ENCODE results near the gene HOXB6.
A peak's percentile ranks its signal among the peaks of the same experiment; 100 is the strongest.

The HOXB6 gene

GRCh38 chr17:48621410-48622392 is 16.9 kb upstream of the HOXB6 start:
- DNase-seq (ENCODE audit: low spot score) = no peak

DNA sequence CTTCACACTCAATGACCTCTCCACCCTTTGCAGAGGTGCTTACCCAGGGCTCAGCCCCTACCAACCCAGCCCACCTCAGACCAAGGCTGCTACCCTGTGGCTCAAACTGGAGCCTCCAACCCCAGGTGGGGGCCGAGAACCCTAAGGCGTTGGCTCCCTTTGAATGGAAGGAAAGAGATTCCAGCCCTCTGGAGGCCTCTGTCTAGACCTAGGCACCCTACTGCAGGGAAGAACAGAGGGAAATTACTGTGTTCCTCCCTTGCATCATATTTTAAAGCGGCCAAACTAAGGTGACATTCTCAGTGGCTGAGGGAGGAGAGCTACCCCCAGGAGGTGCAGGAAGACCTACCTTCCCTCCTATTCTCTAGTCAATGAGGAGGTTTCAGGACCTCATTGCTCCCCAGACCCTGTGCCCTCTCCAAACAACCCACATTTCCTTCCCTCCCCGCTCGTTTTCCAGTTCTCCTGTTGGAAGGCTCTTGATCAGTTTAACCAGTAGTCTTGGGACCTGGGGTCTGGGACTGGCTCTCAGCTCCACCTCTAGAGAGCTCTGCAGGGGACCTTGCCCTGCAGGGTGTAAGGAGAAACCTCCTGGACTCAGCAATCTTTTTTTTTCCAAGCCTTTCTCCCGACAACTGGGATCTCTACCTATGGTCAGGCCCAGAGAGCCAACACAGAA is 15.8 kb upstream of the HOXB6 start:
- DNase-seq (ENCODE audit: low spot score) = no peak

- no peak for DNase-seq (ENCODE audit: low spot score)
Observed at GRCh38 chr17:48619826-48620449, 15.2 kb upstream of the HOXB6 start.

GRCh38 chr17:48618256-48618896 is 13.6 kb upstream of the HOXB6 start:
- peak; percentile 88 for DNase-seq (ENCODE audit: low spot score)

DNA sequence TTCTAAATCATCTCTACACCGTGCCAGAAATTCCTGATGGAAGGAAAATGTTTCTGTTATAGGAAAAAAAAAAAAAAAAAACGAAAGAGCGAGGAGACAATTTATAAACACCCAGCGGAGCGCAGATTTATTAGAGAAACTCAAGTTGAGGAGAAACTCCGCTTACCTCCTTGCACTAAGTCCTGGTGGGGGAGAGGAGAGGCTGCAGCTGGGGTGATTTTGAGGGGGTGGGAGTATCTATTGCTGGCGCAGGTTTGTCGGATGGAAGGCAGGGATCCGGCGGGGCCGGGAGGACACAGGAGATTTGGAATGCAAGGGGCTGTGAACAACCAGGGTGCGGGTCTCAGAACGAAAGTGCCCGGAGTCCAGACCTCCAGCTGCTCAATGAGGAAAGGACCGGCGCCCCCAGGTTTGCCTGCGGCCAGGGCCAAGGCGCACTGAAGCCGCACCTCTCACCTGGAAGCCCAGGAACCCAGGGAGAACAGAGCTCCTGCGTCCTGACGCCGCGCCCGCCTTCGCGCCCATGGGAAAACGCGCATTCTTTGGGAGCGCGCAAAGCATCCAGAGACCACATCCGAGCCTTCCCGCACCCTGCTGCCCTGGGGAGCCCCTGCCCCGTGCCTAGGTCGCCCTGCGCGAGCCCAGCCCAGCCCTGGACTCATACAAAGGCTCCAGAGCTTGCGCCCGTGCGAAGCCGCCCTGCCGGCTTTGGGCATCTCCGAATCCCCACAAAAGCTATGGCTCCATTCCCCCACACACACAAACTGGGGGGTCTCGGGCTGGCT is 12.9 kb upstream of the HOXB6 start:
- no peak for DNase-seq (ENCODE audit: low spot score)

- DNase-seq (ENCODE audit: low spot score) = no peak
Observed at GRCh38 chr17:48616717-48617470, 12.1 kb upstream of the HOXB6 start.

DNA sequence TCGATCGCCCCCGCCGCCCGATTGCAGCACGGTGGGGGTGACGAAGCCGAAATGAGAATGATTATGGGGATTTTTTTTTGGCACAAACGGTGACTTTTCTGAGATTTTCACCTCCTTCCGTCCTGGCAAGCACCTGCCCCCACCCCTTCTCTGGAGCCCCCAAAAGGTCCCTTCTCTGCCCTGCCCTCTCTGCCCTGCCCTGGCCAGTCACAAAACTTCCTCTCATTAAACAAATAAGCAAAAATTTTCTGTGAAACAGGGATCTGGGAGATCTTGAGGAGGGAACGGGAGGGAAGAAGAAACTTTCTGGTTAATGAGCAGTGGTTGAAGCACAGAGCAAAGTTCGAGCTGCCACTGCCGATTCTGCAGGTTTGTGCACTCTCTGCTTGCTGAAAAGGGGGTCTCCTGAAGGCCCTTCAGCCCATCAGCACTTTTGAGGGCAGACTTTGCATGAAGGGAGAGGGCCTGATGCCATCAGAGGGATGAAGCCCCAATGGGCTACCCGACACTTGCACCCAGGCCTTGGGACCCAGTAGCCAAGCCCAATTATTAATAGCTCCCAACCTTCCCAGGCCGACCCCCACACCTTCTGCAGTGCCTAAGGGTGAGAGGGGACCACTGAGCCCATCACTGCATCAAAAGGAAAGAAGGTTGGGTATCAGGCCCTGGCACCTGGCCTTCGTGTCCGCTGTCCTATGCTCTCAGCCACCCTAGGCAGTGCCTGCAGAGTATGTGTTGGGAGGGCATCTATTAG is 11.4 kb upstream of the HOXB6 start:
- DNase-seq (ENCODE audit: low spot score) = no peak

DNA sequence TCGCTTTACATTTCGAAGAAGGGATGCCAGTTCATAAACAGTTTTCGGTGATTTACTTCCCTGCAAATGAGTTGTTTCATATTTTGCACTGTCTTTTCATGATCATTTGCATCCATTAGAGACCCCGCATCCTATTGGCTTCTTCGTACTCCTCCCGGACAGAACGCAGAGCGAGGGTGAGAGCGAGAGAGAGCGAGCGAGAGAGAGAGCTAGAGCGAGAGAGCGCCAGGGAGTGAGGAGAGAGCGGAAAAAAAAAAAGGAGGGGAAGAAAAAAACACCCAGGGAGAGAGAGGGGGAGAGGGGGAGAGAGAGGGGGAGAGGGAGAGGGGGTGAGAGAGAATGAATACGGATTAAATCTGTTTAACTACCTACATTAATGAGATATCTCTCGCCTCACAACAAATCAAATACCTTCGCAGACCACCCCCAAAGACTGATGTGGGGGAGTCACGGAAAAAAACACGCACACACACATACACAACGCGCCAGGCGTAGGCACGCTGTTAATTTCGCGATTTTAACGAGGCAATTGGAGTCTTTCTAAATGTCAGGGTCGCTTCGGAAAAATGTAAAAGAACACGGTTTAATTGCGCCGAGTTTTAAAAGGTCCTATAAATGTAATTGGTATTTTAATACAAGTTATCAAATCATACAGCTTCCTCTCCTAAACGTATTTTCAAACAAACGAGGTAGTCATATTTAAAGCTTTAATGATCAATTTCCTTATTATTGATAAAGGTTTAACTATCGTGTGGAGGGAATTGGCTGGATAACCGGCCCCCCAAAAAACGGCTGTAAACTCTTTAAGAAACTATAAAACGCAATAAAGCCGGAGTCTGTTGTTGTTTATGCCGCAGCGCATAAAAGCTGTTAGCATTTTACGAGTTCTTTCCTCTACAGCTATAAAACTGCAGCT is 10.5 kb upstream of the HOXB6 start, which contains the start of gene HOXB8:
Gene HOXB8, minus strand, starts transcription at position 246 of the 916 bp plus-strand sequence. CDS start 588 bp downstream, outside the sequence.
- DNase-seq (ENCODE audit: low spot score) = no peak

DNA sequence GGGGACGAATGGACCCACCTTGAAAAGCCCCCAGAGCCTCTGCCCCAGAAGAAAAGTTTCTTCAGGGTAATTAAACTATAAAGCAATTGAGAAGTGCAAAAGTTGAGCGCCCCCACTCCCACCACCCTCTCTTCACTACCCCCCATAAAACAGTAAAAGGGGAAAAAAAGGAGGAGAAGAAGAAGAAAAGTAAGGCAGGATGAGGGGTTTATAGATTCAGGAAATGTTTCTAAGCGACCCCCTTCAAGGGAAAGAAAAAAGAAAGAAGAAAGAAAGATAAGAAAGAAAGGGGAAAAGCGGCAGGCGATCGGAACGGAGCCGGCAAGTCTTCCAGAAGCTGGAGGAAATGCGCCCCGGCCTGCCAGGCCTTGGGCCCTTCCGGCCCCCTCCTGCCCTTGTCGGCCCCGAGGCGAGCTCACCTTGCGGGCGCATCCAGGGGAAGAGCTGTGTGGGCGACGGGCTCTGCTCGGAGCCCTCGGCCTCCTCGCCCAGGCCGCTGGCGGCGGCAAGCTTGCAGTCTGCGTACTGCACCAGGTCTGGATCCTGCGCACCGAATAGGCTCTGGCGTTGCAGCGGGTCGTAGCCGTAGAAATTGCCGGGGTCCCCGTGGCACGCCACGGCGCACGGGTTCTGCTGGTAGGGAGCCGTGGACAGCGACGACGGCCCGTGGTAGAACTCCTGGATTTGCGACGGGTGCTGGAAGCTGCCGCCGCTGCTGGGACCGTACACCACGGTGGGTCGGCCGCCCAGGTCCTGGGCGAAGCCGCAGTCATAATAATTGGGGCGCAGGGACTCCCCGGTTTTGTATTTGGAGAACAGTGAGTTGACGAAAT is 9.3 kb upstream of the HOXB6 start:
- no peak for DNase-seq (ENCODE audit: low spot score)

DNA sequence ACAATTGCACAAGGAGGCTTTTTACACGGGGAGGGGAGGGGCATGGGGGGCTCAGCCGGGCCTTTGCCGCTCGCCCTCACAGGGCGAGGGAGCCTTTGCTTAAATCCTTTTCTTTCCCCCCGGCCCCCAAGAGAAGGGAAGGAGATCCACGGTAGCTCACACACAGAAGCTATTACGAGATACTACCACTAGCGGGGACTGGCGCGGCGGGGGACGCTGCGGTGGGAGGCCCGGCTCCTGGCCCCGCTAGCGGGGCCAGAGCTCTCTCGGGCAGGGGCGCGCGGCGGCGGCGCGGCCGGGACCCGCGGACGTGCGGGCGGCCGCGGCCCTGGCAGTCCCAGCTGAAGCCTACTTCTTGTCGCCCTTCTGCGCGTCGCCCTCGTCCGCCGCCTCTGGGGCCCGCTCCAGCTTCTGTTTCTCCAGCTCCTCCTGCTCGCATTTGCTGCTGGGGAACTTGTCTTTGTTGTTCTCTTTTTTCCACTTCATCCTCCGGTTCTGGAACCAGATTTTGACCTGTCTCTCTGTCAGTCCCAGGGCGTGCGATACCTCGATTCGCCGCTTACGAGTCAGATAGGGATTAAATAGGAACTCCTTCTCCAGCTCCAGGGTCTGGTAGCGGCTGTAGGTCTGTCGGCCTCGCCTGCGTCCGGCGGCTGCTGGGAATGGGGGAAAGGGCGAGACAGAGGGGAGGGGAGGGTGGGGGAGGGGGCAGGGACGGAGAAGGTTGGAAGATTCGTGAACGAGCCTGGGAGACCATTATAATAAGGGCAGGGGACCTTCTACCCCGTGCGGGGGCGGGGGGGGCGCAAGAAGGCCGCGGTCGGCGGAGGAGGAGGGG is 8.3 kb upstream of the HOXB6 start:
- peak; percentile 70 for DNase-seq (ENCODE audit: low spot score)

DNA sequence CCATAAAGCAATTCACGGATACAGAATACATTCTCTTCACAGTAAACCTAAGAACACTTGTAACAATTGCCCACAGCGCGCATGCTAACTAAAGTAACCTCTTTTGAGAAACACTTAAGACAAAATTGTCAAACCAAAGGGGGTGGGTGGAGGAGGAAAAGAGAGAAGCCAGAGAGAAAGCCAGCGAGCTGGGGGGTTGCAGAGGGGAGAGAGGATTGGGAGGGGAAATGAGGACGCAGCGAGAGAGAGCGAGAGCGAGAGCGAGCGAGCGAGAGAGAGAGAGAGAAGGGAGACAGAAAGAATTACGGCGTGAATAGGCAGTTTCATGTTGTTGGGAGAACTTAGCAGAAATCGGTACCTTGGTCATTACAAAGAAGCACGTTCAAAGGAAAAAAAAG is 7.7 kb upstream of the HOXB6 start:
- no peak for DNase-seq (ENCODE audit: low spot score)

DNA sequence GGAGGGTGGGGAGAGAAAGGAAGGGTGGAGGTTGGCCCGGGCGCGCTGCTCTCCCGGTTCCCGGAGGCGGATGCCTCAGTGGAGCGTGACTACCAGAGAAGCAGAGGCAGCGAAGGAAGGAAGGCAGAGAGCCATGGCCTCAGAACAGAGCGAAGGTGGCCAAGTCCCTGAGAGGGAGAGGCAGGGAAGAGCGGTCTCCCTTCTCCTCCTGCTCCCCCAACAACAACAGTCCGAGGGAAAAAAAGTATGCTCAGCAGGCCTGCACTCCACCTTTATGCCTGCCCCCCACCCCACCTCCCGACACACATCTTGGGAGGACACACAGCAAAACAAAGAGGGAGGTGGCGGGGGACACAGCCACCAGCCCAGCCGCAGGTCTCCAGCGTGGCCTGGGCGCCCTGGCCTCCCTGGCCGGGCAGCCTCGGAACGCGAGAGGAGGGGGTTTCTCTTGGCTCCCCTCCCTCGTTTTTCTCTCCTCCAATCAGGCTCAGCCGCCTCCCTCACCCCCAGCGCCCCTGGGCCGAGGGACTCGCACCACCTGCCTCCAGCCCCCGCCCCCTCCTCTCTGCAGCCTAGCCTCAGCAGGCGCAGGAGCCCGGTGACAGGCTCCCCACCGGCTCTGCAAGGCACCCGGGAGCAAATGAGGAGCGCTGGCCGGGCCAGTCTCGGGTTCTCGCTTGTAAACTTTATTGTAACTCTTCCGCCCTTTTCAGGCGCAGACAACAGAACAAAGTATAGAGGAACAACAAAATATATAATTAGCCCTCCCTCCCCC is 7.1 kb upstream of the HOXB6 start:
- DNase-seq (ENCODE audit: low spot score) = no peak

DNA sequence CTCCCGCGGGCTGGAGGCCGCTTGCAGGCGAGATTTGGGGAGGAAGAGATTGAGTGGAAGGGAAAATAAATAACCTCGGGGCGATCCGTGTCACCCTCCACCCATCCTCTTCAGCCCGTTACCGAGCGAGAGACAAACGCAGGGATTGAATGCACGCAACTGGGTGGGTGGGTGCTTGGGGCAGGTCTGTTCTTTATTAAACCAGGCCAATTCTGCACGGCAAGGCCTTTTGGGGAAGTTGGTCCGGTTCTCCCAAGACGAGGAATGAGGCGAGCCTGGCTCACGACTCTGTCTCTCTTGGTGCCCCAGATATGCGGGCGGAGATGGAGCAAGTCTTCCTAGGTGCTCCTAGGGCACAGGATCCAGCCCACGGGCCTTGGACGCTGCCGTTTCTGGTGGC is 6.4 kb upstream of the HOXB6 start:
- DNase-seq (ENCODE audit: low spot score) = peak; percentile 48

DNA sequence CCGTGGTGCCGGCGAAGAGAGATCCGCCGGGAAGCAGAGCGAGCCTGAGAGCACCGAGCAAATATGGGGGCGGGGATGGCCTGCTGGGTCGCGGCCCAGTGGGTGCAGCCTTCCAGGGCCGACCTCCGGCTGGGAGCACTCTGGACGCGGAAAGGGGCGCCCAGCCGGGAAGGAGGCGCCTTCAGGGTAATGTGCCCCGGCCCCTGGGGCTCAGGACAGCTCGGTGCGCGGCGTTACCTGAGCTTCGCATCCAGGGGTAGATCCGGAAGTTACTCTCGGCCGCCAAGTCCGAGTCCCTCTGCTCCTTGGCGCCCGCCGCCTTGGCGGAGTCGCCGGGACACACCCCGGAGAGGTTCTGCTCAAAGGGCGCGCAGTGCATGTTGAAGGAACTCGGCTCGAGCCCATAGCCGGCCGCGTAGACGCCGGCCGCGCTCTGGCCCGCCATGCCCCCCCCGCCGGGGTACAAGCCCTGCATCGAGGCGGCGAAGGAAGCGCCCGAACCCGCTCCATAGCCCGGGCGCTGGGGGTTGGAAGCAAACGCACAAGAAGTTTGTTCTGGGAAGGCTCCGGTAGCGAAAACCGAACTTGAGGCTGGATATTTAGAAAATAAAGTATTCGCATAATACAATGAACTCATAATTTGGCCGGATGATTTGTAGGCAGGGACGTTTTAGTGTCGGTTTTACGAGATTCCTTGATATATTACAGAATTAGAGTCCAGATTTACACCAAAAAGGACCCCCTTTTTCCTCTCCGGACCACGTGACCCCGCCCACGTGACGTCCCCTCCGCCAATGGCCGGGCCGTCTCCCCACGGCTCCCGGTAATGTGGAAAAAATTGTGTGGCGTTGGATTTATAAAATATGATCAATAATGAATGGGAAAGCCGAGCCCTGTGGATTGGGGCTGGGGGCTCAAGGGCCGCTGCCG is 5.8 kb upstream of the HOXB6 start, which contains the start of gene HOXB7:
Gene HOXB7, minus strand, starts transcription at position 736 of the 930 bp plus-strand sequence. Its CDS starts 99 bp downstream, at position 637.
- peak; percentile 85 for DNase-seq (ENCODE audit: low spot score)

- DNase-seq (ENCODE audit: low spot score) = no peak
Observed at GRCh38 chr17:48609759-48610281, 5.0 kb upstream of the HOXB6 start.

All from germinal center (tissue), 1 donor.